Keratinocyte (primary cell): Measurements from ENCODE around the gene LRRN3. TPM values are rescaled to one million over a fixed set of nuclear protein-coding genes. Genes with fewer than 3 reads are reported as not detected.

Source experiments
- DNase-seq: peaks from one replicate; pipeline ENCODE4 v3.0.0-alpha.2; 2011; ENCODE audit warnings: low read depth, missing footprints, low spot score
- FAIRE-seq: peaks from 2 replicates; lab custom pipeline; 2011; peaks lifted over from hg19 to GRCh38; lab: Jason Lieb, UNC
- H2AFZ ChIP-seq: 2 replicates; pipeline ENCODE4 v1.6.0; 2012; ENCODE audit warnings: low read length, control low read depth, inconsistent platforms; ENCODE audit not compliant: control insufficient read depth
- H3K27ac ChIP-seq: 2 replicates; pipeline ENCODE4 v1.5.1; 2011; ENCODE audit warnings: low read length; ENCODE audit not compliant: control insufficient read depth, insufficient read depth
- H3K27me3 ChIP-seq: 3 replicates; pipeline ENCODE4 v1.6.0; 2011; ENCODE audit warnings: low read length; ENCODE audit not compliant: control insufficient read depth, insufficient read depth; ENCODE audit errors: extremely low read depth
- H3K36me3 ChIP-seq, 2 experiments: 2 replicates in 1 of 2; 3 replicates in 1 of 2; pipeline ENCODE4 v1.5.1; 2011; ENCODE audit warnings: low read length in 2 of 2, mild to moderate bottlenecking in 1 of 2; ENCODE audit not compliant: control insufficient read depth in 2 of 2, insufficient read depth in 2 of 2; ENCODE audit errors: extremely low read depth in 1 of 2
- H3K4me1 ChIP-seq: 3 replicates; pipeline ENCODE4 v1.5.1; 2011; ENCODE audit warnings: low read length; ENCODE audit not compliant: control insufficient read depth, insufficient read depth; ENCODE audit errors: extremely low read depth
- H3K4me2 ChIP-seq: 3 replicates; pipeline ENCODE4 v1.6.0; 2011; ENCODE audit warnings: low read depth, low read length; ENCODE audit not compliant: control insufficient read depth, insufficient read depth; ENCODE audit errors: extremely low read depth
- H3K4me3 ChIP-seq, 3 experiments: fragments of 200-600 bp in 1 of 3; sonication (generic) in 1 of 3; 2 replicates in 2 of 3; 3 replicates in 1 of 3; pipeline ENCODE4 v1.5.1; 2011 to 2016; ENCODE audit warnings: low read length in 3 of 3, mild to moderate bottlenecking in 3 of 3, control low read depth in 2 of 3, inconsistent platforms in 1 of 3, low read depth in 1 of 3, mixed read lengths in 1 of 3, mixed run types in 1 of 3, moderate library complexity in 1 of 3; ENCODE audit not compliant: control insufficient read depth in 2 of 3, insufficient read depth in 2 of 3; ENCODE audit errors: extremely low read depth in 1 of 3
- H3K79me2 ChIP-seq: 2 replicates; pipeline ENCODE4 v1.6.0; 2012; ENCODE audit warnings: low read length; ENCODE audit not compliant: control insufficient read depth, insufficient read depth
- H3K9ac ChIP-seq: 3 replicates; pipeline ENCODE4 v1.6.0; 2011; ENCODE audit warnings: low read length; ENCODE audit not compliant: control insufficient read depth, insufficient read depth; ENCODE audit errors: extremely low read depth
- H3K9me1 ChIP-seq: 3 replicates; pipeline ENCODE4 v1.6.0; 2011; ENCODE audit warnings: low read length; ENCODE audit not compliant: control insufficient read depth, insufficient read depth; ENCODE audit errors: extremely low read depth
- H3K9me3 ChIP-seq: 2 replicates; pipeline ENCODE4 v1.5.1; 2012; ENCODE audit warnings: low read depth, low read length; ENCODE audit not compliant: control insufficient read depth
- H4K20me1 ChIP-seq: 3 replicates; pipeline ENCODE4 v1.6.0; 2011; ENCODE audit warnings: low read length; ENCODE audit not compliant: control insufficient read depth, insufficient read depth; ENCODE audit errors: extremely low read depth
- CTCF ChIP-seq, 3 experiments: IDR thresholded peaks in 1 of 3; conservative IDR thresholded peaks in 1 of 3; optimal IDR thresholded peaks in 1 of 3; 2 replicates in 2 of 3; 3 replicates in 1 of 3; pipeline versions ENCODE3 to v1.5.1; 2011; ENCODE audit warnings: low read length in 3 of 3, mild to moderate bottlenecking in 3 of 3, moderate library complexity in 2 of 3, control low read depth in 1 of 3, inconsistent platforms in 1 of 3; ENCODE audit not compliant: insufficient read depth in 2 of 3; ENCODE audit errors: extremely low read depth in 1 of 3
- EZH2 ChIP-seq: IDR thresholded peaks from one replicate; pipeline ENCODE4 v1.6.1; 2012; ENCODE audit warnings: inconsistent platforms, mild to moderate bottlenecking, low read length, moderate library complexity
- dilution Hi-C: fragments of 300-500 bp; cut with MboI; formaldehyde crosslinking; loops from one replicate; pipeline ENCODE4 v1.7.0; 2020; ENCODE audit warnings: low sequenced_read_pairs; ENCODE audit not compliant: extremely low pct_ligation_motif_present
- polyA plus RNA-seq, 5 experiments: library from polyadenylated mRNA; depleted of rRNA in 3 of 5; stranded (reverse) in 3 of 5; stranded (forward) in 1 of 5; unstranded in 1 of 5; fragments of >200 nt; gene quantifications; 1 replicate in 1 of 5; 2 replicates in 3 of 5; 3 replicates in 1 of 5; pipeline versions ENCODE4 v1.2.1 to v1.2.3, GENCODE V29; 2011 to 2012; ENCODE audit warnings: missing spikeins in 2 of 5, low read depth in 1 of 5, low replicate concordance in 1 of 5

Gene LRRN3
- polyA plus RNA-seq, 1 donor (not counting 4 experiments of a cell fraction or from before 2014, with no cell fraction given) = not detected

GRCh38 chr7:111045449-111045848 lies 45.5 kb upstream of the LRRN3 start:
- no peak overlapping the region for H3K9ac ChIP-seq
- H3K79me2 ChIP-seq = no peaks in the 10 kb centered on the region
- FAIRE-seq = no peak
- no peaks in the 10 kb centered on the region for H4K20me1 ChIP-seq
- TF ChIP-seq CTCF (optimal IDR thresholded peaks at IDR 0.05 in 1 of 3, IDR thresholded peaks at IDR 0.05 in 1 of 3, conservative IDR thresholded peaks at IDR 0.05 in 1 of 3; ENCODE audit: extremely low read depth in 1 of 3, insufficient read depth in 2 of 3, low read length in 3 of 3) (no peak), EZH2 (no peak)
- no peak overlapping the region for H3K4me3 ChIP-seq
- no peaks in the 10 kb centered on the region for H3K27me3 ChIP-seq
- no peak overlapping the region for H2AFZ ChIP-seq
- no peaks in the 10 kb centered on the region for H3K9me1 ChIP-seq
- no peak for DNase-seq
- dilution Hi-C loops = no loop called here
- no peaks in the 10 kb centered on the region for H3K9me3 ChIP-seq
- H3K4me2 ChIP-seq = no peak overlapping the region
- no peaks in the 10 kb centered on the region for H3K4me1 ChIP-seq
- no peak overlapping the region for H3K27ac ChIP-seq
- no peaks in the 10 kb centered on the region for H3K36me3 ChIP-seq

DNA sequence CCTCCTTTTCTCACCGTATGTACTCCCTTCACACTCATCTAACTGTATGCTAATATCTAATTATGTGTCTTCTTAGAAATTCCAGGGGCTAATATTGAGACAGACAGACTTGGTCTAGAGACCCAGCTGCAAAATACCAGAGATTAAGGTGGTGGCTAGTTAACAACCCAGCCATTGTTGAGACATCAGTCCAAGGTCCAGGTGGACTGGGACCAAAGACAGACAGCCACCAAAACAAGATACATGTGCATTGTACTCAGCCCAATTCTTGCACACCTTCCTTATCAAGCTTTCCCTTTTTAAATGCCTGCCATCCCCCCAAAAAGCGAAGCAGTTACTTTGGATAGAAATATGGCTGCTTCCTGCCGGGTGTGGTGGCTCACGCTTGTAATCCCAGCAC lies 43.3 kb upstream of the LRRN3 start:
- TF ChIP-seq EZH2 = no peak
- Histone ChIP-seq H3K36me3 (no peaks in the 10 kb centered on the region), H3K4me2 (no peak overlapping the region), H3K27me3 (no peaks in the 10 kb centered on the region), H3K4me3 (no peak overlapping the region), H3K9me3 (no peaks in the 10 kb centered on the region), H3K9me1 (no peaks in the 10 kb centered on the region), H3K27ac (no peak overlapping the region), H3K79me2 (no peaks in the 10 kb centered on the region), H3K9ac (no peak overlapping the region), H3K4me1 (no peaks in the 10 kb centered on the region), H4K20me1 (no peaks in the 10 kb centered on the region), H2AFZ (no peak overlapping the region)
- FAIRE-seq (no peak), DNase-seq (no peak)
- dilution Hi-C loops = no loop called here

- Histone ChIP-seq H2AFZ (no peak overlapping the region), H3K9me1 (no peaks in the 10 kb centered on the region), H3K9me3 (no peaks in the 10 kb centered on the region), H3K27ac (no peak overlapping the region), H4K20me1 (no peaks in the 10 kb centered on the region), H3K79me2 (no peaks in the 10 kb centered on the region), H3K4me2 (no peak overlapping the region), H3K4me3 (no peak overlapping the region), H3K27me3 (no peaks in the 10 kb centered on the region), H3K4me1 (no peaks in the 10 kb centered on the region), H3K36me3 (no peaks in the 10 kb centered on the region), H3K9ac (no peak overlapping the region)
- no peak for DNase-seq
- dilution Hi-C loops = no loop called here
- FAIRE-seq = no peak
- no peak for TF ChIP-seq EZH2
- no peak for TF ChIP-seq CTCF (optimal IDR thresholded peaks at IDR 0.05 in 1 of 3, IDR thresholded peaks at IDR 0.05 in 1 of 3, conservative IDR thresholded peaks at IDR 0.05 in 1 of 3; ENCODE audit: extremely low read depth in 1 of 3, insufficient read depth in 2 of 3, low read length in 3 of 3)
Measured at GRCh38 chr7:111049971-111050680, 40.8 kb upstream of the LRRN3 start.
